Measurements from ENCODE around the gene RYK. TPM values are rescaled to one million over a fixed set of nuclear protein-coding genes. Genes with fewer than 3 reads are reported as not detected.

Gene RYK
- total RNA-seq, 1 experiment from 2014 or later: 60.6 TPM

DNA sequence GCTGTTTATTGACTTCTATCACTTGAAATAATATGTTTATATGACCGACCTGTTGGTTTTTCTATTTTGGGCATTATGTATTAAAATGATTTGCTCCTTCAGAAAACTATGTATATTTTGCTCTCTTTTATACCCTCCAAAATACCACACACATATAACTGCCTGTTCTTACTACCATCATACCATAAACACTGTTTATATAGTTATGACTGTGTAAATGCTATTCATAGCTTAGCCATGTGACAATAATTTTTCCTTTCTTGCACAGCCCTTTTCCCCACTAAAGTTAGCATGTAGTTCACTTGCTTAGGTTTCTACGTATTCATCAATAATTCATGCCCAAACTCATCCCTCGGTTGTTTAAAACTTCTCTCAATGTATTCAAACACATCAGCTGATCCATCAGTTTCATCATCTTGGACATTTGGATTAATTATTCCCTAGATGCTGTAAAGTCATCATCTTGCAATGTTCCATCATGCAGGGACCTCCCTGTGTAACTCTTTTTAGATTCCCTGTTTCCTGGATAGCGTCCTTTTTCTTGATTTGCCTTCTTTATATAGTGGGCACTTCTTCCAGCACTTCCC is 8.2 kb upstream of the RYK start:
- Histone ChIP-seq H2AK5ac (ENCODE audit: insufficient read length, low read length) (no peak overlapping the region), H3T11ph (ENCODE audit: low read length) (no peak overlapping the region), H3K9me3 (ENCODE audit: control insufficient read depth, low read depth, low read length) (no peaks in the 10 kb centered on the region), H3K56ac (ENCODE audit: insufficient read length, low read depth, low read length) (no peak overlapping the region), H4K91ac (ENCODE audit: insufficient read length, low read depth, low read length) (no peak overlapping the region), H3K27ac (ENCODE audit: insufficient read length, low read depth, low read length) (no peak overlapping the region), H2BK12ac (ENCODE audit: insufficient read length, low read depth, low read length) (no peak overlapping the region), H3K79me1 (ENCODE audit: insufficient read depth, low read depth, low read length, poor library complexity, severe bottlenecking) (no peaks in the 10 kb centered on the region), H4K8ac (replicated peaks; ENCODE audit: insufficient read length, low read depth, low read length) (no peak overlapping the region), H3K18ac (ENCODE audit: insufficient read length, low read depth, low read length) (no peak overlapping the region), H2BK20ac (ENCODE audit: low read depth, low read length, poor library complexity, severe bottlenecking) (no peak overlapping the region), H3K27me3 (ENCODE audit: insufficient read depth, low read length) (no peaks in the 10 kb centered on the region), H2BK15ac (ENCODE audit: low read depth, low read length) (no peak overlapping the region), H2BK5ac (ENCODE audit: insufficient read length, low read length) (no peak overlapping the region), H3K79me2 (ENCODE audit: insufficient read depth, low read length) (no peaks in the 10 kb centered on the region), H3K4ac (ENCODE audit: low read depth, low read length) (no peak overlapping the region), H2AFZ (ENCODE audit: low read length) (no peak overlapping the region), H3K4me2 (ENCODE audit: insufficient read depth, insufficient read length, low read length) (no peak overlapping the region), H3K9ac (ENCODE audit: extremely low read depth, insufficient read length, low read length) (no peak overlapping the region), H4K5ac (ENCODE audit: insufficient read length, low read depth, low read length) (no peak overlapping the region), H3K23me2 (ENCODE audit: insufficient read length, low read depth, low read length, poor library complexity, severe bottlenecking) (no peaks in the 10 kb centered on the region), H3K14ac (ENCODE audit: insufficient read depth, low read length) (no peak overlapping the region), H3K23ac (ENCODE audit: insufficient read length, low read depth, low read length) (no peak overlapping the region), H4K20me1 (ENCODE audit: control insufficient read depth, insufficient read depth, insufficient read length) (no peaks in the 10 kb centered on the region), H3K4me1 (ENCODE audit: insufficient read depth, low read length) (peaks cover 8% of the 10 kb centered on the region), H2BK120ac (ENCODE audit: low read depth, low read length, poor library complexity, severe bottlenecking) (no peak overlapping the region)
- no peak for DNase-seq
- H3K27ac Mint-ChIP-seq: no peak overlapping the region
- no peak overlapping the region for H3K4me3 Mint-ChIP-seq
- peaks cover 9 to 10% of the 10 kb centered on the region in 2 experiments for H3K9me3 Mint-ChIP-seq
- no CpG with 5 or more reads among the region's 4 CpGs for WGBS (ENCODE audit: extremely low coverage, insufficient read length, low lambda C conversion rate)
- H3K4me1 Mint-ChIP-seq: peaks cover 22 to 33% of the 10 kb centered on the region in 2 experiments
- peaks cover 0 to 9% (median 1%) of the 10 kb centered on the region in 3 experiments; a peak in 4 of 7 replicates for H3K36me3 Mint-ChIP-seq (ENCODE audit: insufficient read depth in 1 of 3, low read depth in 3 of 3)
- TF ChIP-seq, protein P1, sequence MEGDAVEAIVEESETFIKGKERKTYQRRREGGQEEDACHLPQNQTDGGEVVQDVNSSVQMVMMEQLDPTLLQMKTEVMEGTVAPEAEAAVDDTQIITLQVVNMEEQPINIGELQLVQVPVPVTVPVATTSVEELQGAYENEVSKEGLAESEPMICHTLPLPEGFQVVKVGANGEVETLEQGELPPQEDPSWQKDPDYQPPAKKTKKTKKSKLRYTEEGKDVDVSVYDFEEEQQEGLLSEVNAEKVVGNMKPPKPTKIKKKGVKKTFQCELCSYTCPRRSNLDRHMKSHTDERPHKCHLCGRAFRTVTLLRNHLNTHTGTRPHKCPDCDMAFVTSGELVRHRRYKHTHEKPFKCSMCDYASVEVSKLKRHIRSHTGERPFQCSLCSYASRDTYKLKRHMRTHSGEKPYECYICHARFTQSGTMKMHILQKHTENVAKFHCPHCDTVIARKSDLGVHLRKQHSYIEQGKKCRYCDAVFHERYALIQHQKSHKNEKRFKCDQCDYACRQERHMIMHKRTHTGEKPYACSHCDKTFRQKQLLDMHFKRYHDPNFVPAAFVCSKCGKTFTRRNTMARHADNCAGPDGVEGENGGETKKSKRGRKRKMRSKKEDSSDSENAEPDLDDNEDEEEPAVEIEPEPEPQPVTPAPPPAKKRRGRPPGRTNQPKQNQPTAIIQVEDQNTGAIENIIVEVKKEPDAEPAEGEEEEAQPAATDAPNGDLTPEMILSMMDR (conservative IDR thresholded peaks at IDR 0.05): no peak
- H3K27me3 Mint-ChIP-seq (ENCODE audit: low read depth): no peaks in the 10 kb centered on the region
